Gastroesophageal sphincter (tissue), 4 donors: ENCODE data around the gene HIGD2B. TPM values are rescaled to one million over a fixed set of nuclear protein-coding genes. Genes with fewer than 3 reads are reported as not detected.
"Not testable (repeated sequence)": the region's sequence is repeated elsewhere in the genome, so short reads cannot be mapped to it uniquely, and the experiment has no call there.

Experiments used
- ATAC-seq: fragments of 150-250 bp; one replicate; pipeline ENCODE4 v1.9.1; 2016; ENCODE audit warnings: mild to moderate bottlenecking, moderate library complexity
- H3K27ac ChIP-seq, 4 donors: fragments of 200-600 bp; sonication (generic) in 3 of 4; 1 replicate in 3 of 4; 2 replicates in 1 of 4; pipeline ENCODE4 v1.5.1; 2016 to 2019
- H3K27me3 ChIP-seq: fragments of 200-600 bp; sonication (generic); one replicate; pipeline ENCODE4 v1.5.1; 2019
- H3K36me3 ChIP-seq, 2 donors: fragments of 200-600 bp; sonication (generic); one replicate each; pipeline ENCODE4 v1.5.1; 2019; ENCODE audit warnings: control low read depth in 1 of 2
- H3K4me1 ChIP-seq, 3 donors: fragments of 200-600 bp; sonication (generic); 1 replicate in 2 of 3; 2 replicates in 1 of 3; pipeline ENCODE4 v1.5.1; 2016 to 2019; ENCODE audit warnings: control low read depth in 2 of 3
- H3K4me3 ChIP-seq, 2 donors: fragments of 200-600 bp; sonication (generic); one replicate each; pipeline ENCODE4 v1.5.1; 2019; ENCODE audit warnings: mild to moderate bottlenecking in 1 of 2, moderate library complexity in 1 of 2
- H3K9me3 ChIP-seq, 3 donors: fragments of 200-600 bp; sonication (generic); one replicate each; pipeline ENCODE4 v1.5.1; 2017 to 2019; ENCODE audit warnings: control low read depth in 2 of 3
- CTCF ChIP-seq, 4 experiments: fragments of 200-600 bp in 2 of 4; fragments of 450-650 bp in 2 of 4; sonication (generic) in 1 of 4; IDR thresholded peaks; one replicate each; pipeline ENCODE4 v1.5.1; 2017 to 2019; ENCODE audit warnings: antibody characterized with exemption in 4 of 4, mild to moderate bottlenecking in 2 of 4, moderate library complexity in 2 of 4
- EP300 ChIP-seq: sonication (generic); formaldehyde crosslinking; IDR thresholded peaks from one replicate; pipeline ENCODE4 v1.6.1; 2017; ENCODE audit warnings: antibody characterized with exemption, mild to moderate bottlenecking
- POLR2A ChIP-seq, 2 donors: fragments of 450-650 bp; IDR thresholded peaks; one replicate each; pipeline ENCODE4 v1.6.1; 2017; ENCODE audit warnings: antibody characterized with exemption in 2 of 2, mild to moderate bottlenecking in 2 of 2, moderate library complexity in 1 of 2
- POLR2AphosphoS5 ChIP-seq: sonication (generic); formaldehyde crosslinking; IDR thresholded peaks from one replicate; pipeline ENCODE4 v1.6.1; 2017; ENCODE audit warnings: antibody characterized with exemption
- WGBS, 2 donors: methylation state at CpG; one replicate each; pipeline ENCODE4 v1.1.5; 2018; ENCODE audit warnings: low coverage in 1 of 2; 5-methylcytosine and 5-hydroxymethylcytosine counted together
- total RNA-seq, 4 donors: library from RNA; depleted of rRNA; stranded (reverse); fragments of >200 nt; gene quantifications; one replicate each; pipeline ENCODE4 v1.1.0, GENCODE V29; 2016

HIGD2B gene
- total RNA-seq, 4 donors from 2014 or later, result not detected

GRCh38 chr15:72722071-72722696, 36.2 kb upstream of the HIGD2B start:
- Histone ChIP-seq H3K4me1 (no peaks in the 10 kb centered on the region), H3K9me3 (no peaks in the 10 kb centered on the region), H3K27me3 (no peaks in the 10 kb centered on the region), H3K4me3 (no peak overlapping the region), H3K36me3 (peaks cover 0 to 59% of the 10 kb centered on the region in 2 donors), H3K27ac (no peak overlapping the region)
- no peak for ATAC-seq
- WGBS, 2 donors, result 43 to 52% methylated on average over 2 to 3 of the region's 3 CpGs
- no peak for TF ChIP-seq POLR2A (IDR thresholded peaks at IDR 0.05)
- no peak for TF ChIP-seq EP300
- no peak for TF ChIP-seq POLR2AphosphoS5
- TF ChIP-seq CTCF (IDR thresholded peaks at IDR 0.05), result peak in 3 of 4 experiments; percentile 15 to 60 (median 41)

GRCh38 chr15:72708551-72709303, 22.7 kb upstream of the HIGD2B start:
- not testable (repeated sequence) for H3K9me3 ChIP-seq, ATAC-seq, H3K4me3 ChIP-seq, H3K27ac ChIP-seq, H3K27me3 ChIP-seq
- WGBS, 2 donors, result 82 to 87% methylated on average over 7 to 8 of the region's 8 CpGs
- Histone ChIP-seq H3K36me3 (peaks cover 0 to 34% of the 10 kb centered on the region in 2 donors), H3K4me1 (peaks cover 0 to 12% (median 0%) of the 10 kb centered on the region in 3 donors)

- peaks cover 0 to 9% of the 10 kb centered on the region in 2 donors for H3K36me3 ChIP-seq
- H3K4me1 ChIP-seq, result peaks cover 0 to 12% (median 0%) of the 10 kb centered on the region in 3 donors
- TF ChIP-seq POLR2AphosphoS5 (no peak), EP300 (no peak), POLR2A (IDR thresholded peaks at IDR 0.05) (no peak), CTCF (IDR thresholded peaks at IDR 0.05) (no peak)
- ATAC-seq, result no peak
- H3K9me3 ChIP-seq, result no peaks in the 10 kb centered on the region
- 90 to 100% methylated on average over 3 to 11 of the region's 11 CpGs for WGBS, 2 donors
- H3K27me3 ChIP-seq, result no peaks in the 10 kb centered on the region
- H3K4me3 ChIP-seq, result no peak overlapping the region
- no peak overlapping the region for H3K27ac ChIP-seq
Measured at GRCh38 chr15:72706266-72706665, 20.3 kb upstream of the HIGD2B start.

GRCh38 chr15:72700076-72700475, 14.1 kb upstream of the HIGD2B start:
- 83 to 87% methylated on average over 6 to 9 of the region's 9 CpGs for WGBS, 2 donors
- no peak overlapping the region for H3K27ac ChIP-seq
- peaks cover 0 to 4% of the 10 kb centered on the region in 2 donors for H3K36me3 ChIP-seq
- no peak for TF ChIP-seq EP300
- TF ChIP-seq POLR2AphosphoS5, result no peak
- no peak for TF ChIP-seq CTCF (IDR thresholded peaks at IDR 0.05)
- TF ChIP-seq POLR2A (IDR thresholded peaks at IDR 0.05), result no peak
- no peaks in the 10 kb centered on the region for H3K4me1 ChIP-seq
- no peak for ATAC-seq
- H3K4me3 ChIP-seq, result no peak overlapping the region
- no peaks in the 10 kb centered on the region for H3K27me3 ChIP-seq
- no peaks in the 10 kb centered on the region for H3K9me3 ChIP-seq

- ATAC-seq, result no peak
- Histone ChIP-seq H3K27ac (no peak overlapping the region), H3K36me3 (peaks cover 0 to 4% of the 10 kb centered on the region in 2 donors), H3K4me1 (no peaks in the 10 kb centered on the region), H3K9me3 (no peaks in the 10 kb centered on the region), H3K4me3 (no peak overlapping the region), H3K27me3 (no peaks in the 10 kb centered on the region)
- no peak for TF ChIP-seq POLR2A (IDR thresholded peaks at IDR 0.05)
- 92 to 95% methylated on average over 4 to 5 of the region's 5 CpGs for WGBS, 2 donors
Measured at GRCh38 chr15:72698938-72699337, 13.0 kb upstream of the HIGD2B start.

GRCh38 chr15:72690938-72691337, 5.0 kb upstream of the HIGD2B start:
- Histone ChIP-seq H3K27ac (no peak overlapping the region), H3K4me3 (no peak overlapping the region), H3K9me3 (no peaks in the 10 kb centered on the region), H3K36me3 (no peaks in the 10 kb centered on the region), H3K4me1 (peaks cover 0 to 11% (median 0%) of the 10 kb centered on the region in 3 donors), H3K27me3 (no peaks in the 10 kb centered on the region)
- WGBS, 2 donors, result 80 to 91% methylated on average over 5 of the region's 5 CpGs
- ATAC-seq, result no peak
- TF ChIP-seq POLR2AphosphoS5, result no peak
- no peak for TF ChIP-seq POLR2A (IDR thresholded peaks at IDR 0.05)
- TF ChIP-seq EP300, result no peak
- no peak for TF ChIP-seq CTCF (IDR thresholded peaks at IDR 0.05)
